WTC11 (cell line): ENCODE measurements around the gene CCDC24. TPM values are rescaled to one million over a fixed set of nuclear protein-coding genes. Genes with fewer than 3 reads are reported as not detected.

Source experiments
- ATF1 ChIP-seq: sonication (generic); formaldehyde crosslinking; IDR thresholded peaks from 2 replicates; pipeline ENCODE4 v1.8.1; 2023; ENCODE audit warnings: mild to moderate bottlenecking, moderate library complexity, missing genetic modification reagents
- CBFB ChIP-seq: sonication (generic); formaldehyde crosslinking; IDR thresholded peaks from 2 replicates; pipeline ENCODE4 v1.8.1; 2022; ENCODE audit warnings: mild to moderate bottlenecking, low read depth, missing genetic modification reagents
- CREB1 ChIP-seq: sonication (generic); formaldehyde crosslinking; IDR thresholded peaks from 2 replicates; pipeline ENCODE4 v1.8.0; 2023; ENCODE audit warnings: mild to moderate bottlenecking, missing genetic modification reagents
- ESRRA ChIP-seq: sonication (generic); formaldehyde crosslinking; IDR thresholded peaks from 2 replicates; pipeline ENCODE4 v1.8.1; 2022; ENCODE audit warnings: mild to moderate bottlenecking, missing genetic modification reagents, borderline replicate concordance
- HMGA2 ChIP-seq: fragments of 250-450 bp; sonication (Bioruptor Pico); IDR thresholded peaks from 2 replicates; pipeline ENCODE4 v1.4.0; 2021; ENCODE audit warnings: mild to moderate bottlenecking, moderate library complexity
- KAT7 ChIP-seq: sonication (generic); formaldehyde crosslinking; IDR thresholded peaks from 2 replicates; pipeline ENCODE4 v1.8.1; 2023; ENCODE audit warnings: missing genetic modification reagents, mild to moderate bottlenecking, borderline replicate concordance
- MXD4 ChIP-seq: fragments of 250-450 bp; sonication (Bioruptor Pico); IDR thresholded peaks from 2 replicates; pipeline ENCODE4 v1.8.0; 2021; ENCODE audit warnings: mild to moderate bottlenecking, moderate library complexity, borderline replicate concordance
- MYBL2 ChIP-seq: sonication (generic); formaldehyde crosslinking; IDR thresholded peaks from 2 replicates; pipeline ENCODE4 v1.8.1; 2023; ENCODE audit warnings: mild to moderate bottlenecking, moderate library complexity, missing genetic modification reagents
- NFYB ChIP-seq: sonication (generic); formaldehyde crosslinking; conservative IDR thresholded peaks from 2 replicates; pipeline ENCODE4 v1.8.0; 2022; ENCODE audit warnings: low read depth, missing genetic modification reagents
- NR1H2 ChIP-seq: sonication (generic); formaldehyde crosslinking; IDR thresholded peaks from 2 replicates; pipeline ENCODE4 v1.9.0; 2021; ENCODE audit warnings: mild to moderate bottlenecking, moderate library complexity, missing genetic modification reagents
- NR2C2 ChIP-seq: sonication (generic); formaldehyde crosslinking; IDR thresholded peaks from 2 replicates; pipeline ENCODE4 v1.8.0; 2022; ENCODE audit warnings: mild to moderate bottlenecking, missing genetic modification reagents
- OVOL2 ChIP-seq: fragments of 250-450 bp; sonication (Bioruptor Pico); IDR thresholded peaks from 2 replicates; pipeline ENCODE4 v1.9.0; 2021; ENCODE audit warnings: mild to moderate bottlenecking, borderline replicate concordance
- RELA ChIP-seq: sonication (generic); formaldehyde crosslinking; IDR thresholded peaks from 2 replicates; pipeline ENCODE4 v1.8.1; 2022; ENCODE audit warnings: missing genetic modification reagents, mild to moderate bottlenecking, borderline replicate concordance
- SMAD3 ChIP-seq: sonication (generic); formaldehyde crosslinking; IDR thresholded peaks from 2 replicates; pipeline ENCODE4 v1.8.0; 2022; ENCODE audit warnings: missing genetic modification reagents, mild to moderate bottlenecking, borderline replicate concordance
- TEAD1 ChIP-seq: sonication (generic); formaldehyde crosslinking; IDR thresholded peaks from 2 replicates; pipeline ENCODE4 v1.8.0; 2022; ENCODE audit warnings: mild to moderate bottlenecking, missing genetic modification reagents
- TP53 ChIP-seq: sonication (generic); formaldehyde crosslinking; IDR thresholded peaks from 2 replicates; pipeline ENCODE4 v1.8.1; 2023; ENCODE audit warnings: mild to moderate bottlenecking, missing genetic modification reagents
- ZNF219 ChIP-seq: sonication (generic); formaldehyde crosslinking; IDR thresholded peaks from 2 replicates; pipeline ENCODE4 v1.8.0; 2023; ENCODE audit warnings: missing genetic modification reagents, mild to moderate bottlenecking, borderline replicate concordance
- total RNA-seq: library from RNA; stranded (reverse); gene quantifications from 3 replicates; pipeline ENCODE4 v1.2.3, GENCODE V29; 2021
- TF ChIP-seq, protein P1 (sequence below): sonication (generic); formaldehyde crosslinking; conservative IDR thresholded peaks from 2 replicates; pipeline ENCODE4 v1.8.1; 2022; ENCODE audit warnings: mild to moderate bottlenecking, missing genetic modification reagents
- TF ChIP-seq, protein P2 (sequence below): sonication (generic); formaldehyde crosslinking; IDR thresholded peaks from 2 replicates; pipeline ENCODE4 v1.8.0; 2023; ENCODE audit warnings: missing genetic modification reagents
- TF ChIP-seq, protein P3 (sequence below): sonication (generic); formaldehyde crosslinking; IDR thresholded peaks from 2 replicates; pipeline ENCODE4 v1.8.1; 2022; ENCODE audit warnings: low read depth, mild to moderate bottlenecking, moderate library complexity, missing genetic modification reagents, borderline replicate concordance
- TF ChIP-seq, protein P4 (sequence below): fragments of 250-450 bp; sonication (Bioruptor Pico); conservative IDR thresholded peaks from 2 replicates; pipeline ENCODE4 v1.9.0; 2021; ENCODE audit warnings: mild to moderate bottlenecking
- TF ChIP-seq, protein P5 (sequence below): fragments of 250-450 bp; sonication (Bioruptor Pico); IDR thresholded peaks from 2 replicates; pipeline ENCODE4 v2.1.2; 2022; ENCODE audit warnings: mild to moderate bottlenecking, moderate library complexity
- TF ChIP-seq, protein P6 (sequence below): sonication (generic); formaldehyde crosslinking; IDR thresholded peaks from 2 replicates; pipeline ENCODE4 v1.8.1; 2022; ENCODE audit warnings: mild to moderate bottlenecking, moderate library complexity, missing genetic modification reagents
- TF ChIP-seq, protein P7 (sequence below): sonication (generic); formaldehyde crosslinking; IDR thresholded peaks from 2 replicates; pipeline ENCODE4 v1.8.0; 2023; ENCODE audit warnings: mild to moderate bottlenecking, missing genetic modification reagents
- TF ChIP-seq, protein P8 (sequence below): sonication (generic); formaldehyde crosslinking; IDR thresholded peaks from 2 replicates; pipeline ENCODE4 v1.8.1; 2022; ENCODE audit warnings: mild to moderate bottlenecking, missing genetic modification reagents, moderate library complexity, borderline replicate concordance
- TF ChIP-seq, protein P9 (sequence below): sonication (generic); formaldehyde crosslinking; IDR thresholded peaks from 2 replicates; pipeline ENCODE4 v1.8.1; 2023; ENCODE audit warnings: mild to moderate bottlenecking, moderate library complexity, missing genetic modification reagents

CCDC24 gene
- total RNA-seq, 1 experiment from 2014 or later, result 12.1 TPM

DNA sequence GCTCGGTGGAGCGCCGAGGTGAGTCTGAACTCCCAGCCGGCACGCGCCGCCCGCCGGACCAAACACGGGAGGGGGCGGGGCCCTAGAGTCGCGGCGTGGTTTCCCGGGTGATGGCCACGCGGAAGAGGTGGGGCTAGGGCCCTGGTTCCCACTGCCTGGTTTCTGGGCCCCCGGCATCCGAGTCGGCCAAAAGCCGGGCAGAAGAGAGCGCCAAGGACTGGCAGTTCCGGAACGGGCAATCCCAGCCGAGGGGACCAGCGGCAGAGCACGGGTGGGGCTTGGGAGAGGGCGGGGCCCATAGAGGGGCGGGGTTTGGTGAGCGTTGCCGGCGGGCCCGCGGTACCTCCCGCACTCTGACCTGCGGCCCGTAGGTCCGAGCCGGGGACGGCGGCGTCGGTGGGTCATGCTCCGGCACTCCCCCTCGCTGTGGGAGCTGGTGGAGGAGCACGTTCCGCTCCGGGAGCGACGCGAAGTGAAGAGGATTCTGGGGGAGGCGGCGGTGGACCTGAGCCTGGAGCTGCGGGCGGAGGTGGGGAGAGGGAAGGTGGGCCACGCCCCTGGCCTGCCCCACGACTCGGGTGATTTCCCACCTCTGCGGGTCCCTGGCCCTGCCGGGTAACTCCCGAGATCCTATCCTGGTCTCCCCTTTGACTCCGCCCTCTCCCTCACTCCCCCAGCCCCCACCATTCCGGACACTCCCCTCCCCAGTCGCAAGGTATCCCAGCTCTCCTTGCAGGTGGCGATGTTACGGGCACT, at the start of gene CCDC24 (continued):
- TF ChIP-seq OVOL2 (no peak), ATF1 (0 out of 2 replicates have a peak, but pooled peaks have one; percentile 31), MYBL2 (CRISPR knock-in tag) (no peak), ZNF219 (CRISPR knock-in tag) (no peak), ESRRA (no peak), CREB1 (no peak), KAT7 (CRISPR knock-in tag) (no peak), CBFB (CRISPR knock-in tag) (no peak), TP53 (no peak; the same call in 1 of the 2 replicates), NFYB (no peak), SMAD3 (CRISPR knock-in tag) (no peak), NR1H2 (CRISPR knock-in tag) (no peak), RELA (no peak), HMGA2 (no peak), TEAD1 (no peak), NR2C2 (no peak), MXD4 (no peak)
- TF ChIP-seq, protein P1, sequence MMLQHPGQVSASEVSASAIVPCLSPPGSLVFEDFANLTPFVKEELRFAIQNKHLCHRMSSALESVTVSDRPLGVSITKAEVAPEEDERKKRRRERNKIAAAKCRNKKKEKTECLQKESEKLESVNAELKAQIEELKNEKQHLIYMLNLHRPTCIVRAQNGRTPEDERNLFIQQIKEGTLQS (CRISPR knock-in tag), result no peak
- TF ChIP-seq, protein P2, sequence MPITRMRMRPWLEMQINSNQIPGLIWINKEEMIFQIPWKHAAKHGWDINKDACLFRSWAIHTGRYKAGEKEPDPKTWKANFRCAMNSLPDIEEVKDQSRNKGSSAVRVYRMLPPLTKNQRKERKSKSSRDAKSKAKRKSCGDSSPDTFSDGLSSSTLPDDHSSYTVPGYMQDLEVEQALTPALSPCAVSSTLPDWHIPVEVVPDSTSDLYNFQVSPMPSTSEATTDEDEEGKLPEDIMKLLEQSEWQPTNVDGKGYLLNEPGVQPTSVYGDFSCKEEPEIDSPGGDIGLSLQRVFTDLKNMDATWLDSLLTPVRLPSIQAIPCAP (CRISPR knock-in tag), result no peak
- TF ChIP-seq, protein P3, sequence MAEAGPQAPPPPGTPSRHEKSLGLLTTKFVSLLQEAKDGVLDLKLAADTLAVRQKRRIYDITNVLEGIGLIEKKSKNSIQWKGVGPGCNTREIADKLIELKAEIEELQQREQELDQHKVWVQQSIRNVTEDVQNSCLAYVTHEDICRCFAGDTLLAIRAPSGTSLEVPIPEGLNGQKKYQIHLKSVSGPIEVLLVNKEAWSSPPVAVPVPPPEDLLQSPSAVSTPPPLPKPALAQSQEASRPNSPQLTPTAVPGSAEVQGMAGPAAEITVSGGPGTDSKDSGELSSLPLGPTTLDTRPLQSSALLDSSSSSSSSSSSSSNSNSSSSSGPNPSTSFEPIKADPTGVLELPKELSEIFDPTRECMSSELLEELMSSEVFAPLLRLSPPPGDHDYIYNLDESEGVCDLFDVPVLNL (CRISPR knock-in tag), result no peak
- TF ChIP-seq, protein P4, sequence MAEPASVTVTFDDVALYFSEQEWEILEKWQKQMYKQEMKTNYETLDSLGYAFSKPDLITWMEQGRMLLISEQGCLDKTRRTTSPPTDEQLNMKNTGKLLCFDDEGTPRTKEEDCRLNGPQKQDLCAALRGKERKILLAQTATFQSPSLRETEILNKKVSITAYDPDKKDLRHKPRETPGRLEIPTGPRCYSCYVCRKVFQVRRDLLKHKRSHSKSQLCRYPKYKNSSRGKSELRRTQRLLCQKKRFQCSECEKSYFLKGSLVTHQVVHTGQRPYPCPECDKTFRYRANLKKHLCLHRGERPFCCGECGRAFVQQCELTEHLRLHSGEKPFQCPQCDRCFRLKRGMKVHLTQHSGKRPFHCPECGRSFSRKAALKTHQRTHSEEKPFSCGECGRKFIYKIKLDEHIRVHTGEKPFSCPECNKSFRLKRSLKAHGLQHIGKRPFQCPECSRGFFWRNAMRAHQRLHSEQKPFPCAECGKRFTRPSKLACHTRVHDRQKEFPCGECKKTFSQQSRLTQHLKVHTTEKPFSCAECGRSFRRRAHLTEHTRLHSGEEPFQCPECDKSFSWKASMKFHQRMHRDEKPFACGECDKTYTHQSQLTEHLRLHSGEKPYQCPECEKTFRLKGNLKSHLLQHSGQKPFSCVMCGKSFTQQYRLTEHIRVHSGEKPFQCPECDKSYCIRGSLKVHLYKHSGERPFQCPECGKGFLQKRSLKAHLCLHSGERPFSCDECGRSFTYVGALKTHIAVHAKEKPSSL (CRISPR knock-in tag), result no peak
- TF ChIP-seq, protein P5, sequence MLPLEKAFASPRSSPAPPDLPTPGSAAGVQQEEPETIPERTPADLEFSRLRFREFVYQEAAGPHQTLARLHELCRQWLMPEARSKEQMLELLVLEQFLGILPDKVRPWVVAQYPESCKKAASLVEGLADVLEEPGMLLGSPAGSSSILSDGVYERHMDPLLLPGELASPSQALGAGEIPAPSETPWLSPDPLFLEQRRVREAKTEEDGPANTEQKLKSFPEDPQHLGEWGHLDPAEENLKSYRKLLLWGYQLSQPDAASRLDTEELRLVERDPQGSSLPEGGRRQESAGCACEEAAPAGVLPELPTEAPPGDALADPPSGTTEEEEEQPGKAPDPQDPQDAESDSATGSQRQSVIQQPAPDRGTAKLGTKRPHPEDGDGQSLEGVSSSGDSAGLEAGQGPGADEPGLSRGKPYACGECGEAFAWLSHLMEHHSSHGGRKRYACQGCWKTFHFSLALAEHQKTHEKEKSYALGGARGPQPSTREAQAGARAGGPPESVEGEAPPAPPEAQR (CRISPR knock-in tag), result no peak
- TF ChIP-seq, protein P6, sequence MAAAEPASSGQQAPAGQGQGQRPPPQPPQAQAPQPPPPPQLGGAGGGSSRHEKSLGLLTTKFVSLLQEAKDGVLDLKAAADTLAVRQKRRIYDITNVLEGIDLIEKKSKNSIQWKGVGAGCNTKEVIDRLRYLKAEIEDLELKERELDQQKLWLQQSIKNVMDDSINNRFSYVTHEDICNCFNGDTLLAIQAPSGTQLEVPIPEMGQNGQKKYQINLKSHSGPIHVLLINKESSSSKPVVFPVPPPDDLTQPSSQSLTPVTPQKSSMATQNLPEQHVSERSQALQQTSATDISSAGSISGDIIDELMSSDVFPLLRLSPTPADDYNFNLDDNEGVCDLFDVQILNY (CRISPR knock-in tag), result peak; percentile 77; the same call in 1 of the 2 replicates
- TF ChIP-seq, protein P7, sequence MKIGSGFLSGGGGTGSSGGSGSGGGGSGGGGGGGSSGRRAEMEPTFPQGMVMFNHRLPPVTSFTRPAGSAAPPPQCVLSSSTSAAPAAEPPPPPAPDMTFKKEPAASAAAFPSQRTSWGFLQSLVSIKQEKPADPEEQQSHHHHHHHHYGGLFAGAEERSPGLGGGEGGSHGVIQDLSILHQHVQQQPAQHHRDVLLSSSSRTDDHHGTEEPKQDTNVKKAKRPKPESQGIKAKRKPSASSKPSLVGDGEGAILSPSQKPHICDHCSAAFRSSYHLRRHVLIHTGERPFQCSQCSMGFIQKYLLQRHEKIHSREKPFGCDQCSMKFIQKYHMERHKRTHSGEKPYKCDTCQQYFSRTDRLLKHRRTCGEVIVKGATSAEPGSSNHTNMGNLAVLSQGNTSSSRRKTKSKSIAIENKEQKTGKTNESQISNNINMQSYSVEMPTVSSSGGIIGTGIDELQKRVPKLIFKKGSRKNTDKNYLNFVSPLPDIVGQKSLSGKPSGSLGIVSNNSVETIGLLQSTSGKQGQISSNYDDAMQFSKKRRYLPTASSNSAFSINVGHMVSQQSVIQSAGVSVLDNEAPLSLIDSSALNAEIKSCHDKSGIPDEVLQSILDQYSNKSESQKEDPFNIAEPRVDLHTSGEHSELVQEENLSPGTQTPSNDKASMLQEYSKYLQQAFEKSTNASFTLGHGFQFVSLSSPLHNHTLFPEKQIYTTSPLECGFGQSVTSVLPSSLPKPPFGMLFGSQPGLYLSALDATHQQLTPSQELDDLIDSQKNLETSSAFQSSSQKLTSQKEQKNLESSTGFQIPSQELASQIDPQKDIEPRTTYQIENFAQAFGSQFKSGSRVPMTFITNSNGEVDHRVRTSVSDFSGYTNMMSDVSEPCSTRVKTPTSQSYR (CRISPR knock-in tag), result no peak
- TF ChIP-seq, protein P8, sequence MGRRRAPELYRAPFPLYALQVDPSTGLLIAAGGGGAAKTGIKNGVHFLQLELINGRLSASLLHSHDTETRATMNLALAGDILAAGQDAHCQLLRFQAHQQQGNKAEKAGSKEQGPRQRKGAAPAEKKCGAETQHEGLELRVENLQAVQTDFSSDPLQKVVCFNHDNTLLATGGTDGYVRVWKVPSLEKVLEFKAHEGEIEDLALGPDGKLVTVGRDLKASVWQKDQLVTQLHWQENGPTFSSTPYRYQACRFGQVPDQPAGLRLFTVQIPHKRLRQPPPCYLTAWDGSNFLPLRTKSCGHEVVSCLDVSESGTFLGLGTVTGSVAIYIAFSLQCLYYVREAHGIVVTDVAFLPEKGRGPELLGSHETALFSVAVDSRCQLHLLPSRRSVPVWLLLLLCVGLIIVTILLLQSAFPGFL (CRISPR knock-in tag), result no peak
- TF ChIP-seq, protein P9, sequence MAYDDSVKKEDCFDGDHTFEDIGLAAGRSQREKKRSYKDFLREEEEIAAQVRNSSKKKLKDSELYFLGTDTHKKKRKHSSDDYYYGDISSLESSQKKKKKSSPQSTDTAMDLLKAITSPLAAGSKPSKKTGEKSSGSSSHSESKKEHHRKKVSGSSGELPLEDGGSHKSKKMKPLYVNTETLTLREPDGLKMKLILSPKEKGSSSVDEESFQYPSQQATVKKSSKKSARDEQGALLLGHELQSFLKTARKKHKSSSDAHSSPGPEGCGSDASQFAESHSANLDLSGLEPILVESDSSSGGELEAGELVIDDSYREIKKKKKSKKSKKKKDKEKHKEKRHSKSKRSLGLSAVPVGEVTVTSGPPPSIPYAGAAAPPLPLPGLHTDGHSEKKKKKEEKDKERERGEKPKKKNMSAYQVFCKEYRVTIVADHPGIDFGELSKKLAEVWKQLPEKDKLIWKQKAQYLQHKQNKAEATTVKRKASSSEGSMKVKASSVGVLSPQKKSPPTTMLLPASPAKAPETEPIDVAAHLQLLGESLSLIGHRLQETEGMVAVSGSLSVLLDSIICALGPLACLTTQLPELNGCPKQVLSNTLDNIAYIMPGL (CRISPR knock-in tag), result peak; percentile 43; the same call in 1 of the 2 replicates
